PFSK-1 (cell line): Measurements from ENCODE around the gene RGL1.

Source experiments
- POLR2AphosphoS5 ChIP-seq: IDR thresholded peaks from 2 replicates; pipeline ENCODE4 v1.6.1; 2012; ENCODE audit warnings: low read depth, mild to moderate bottlenecking, control low read depth, low read length, moderate library complexity
- TAF1 ChIP-seq: IDR thresholded peaks from 2 replicates; pipeline ENCODE4 v1.6.1; 2012; ENCODE audit warnings: low read length, control low read depth, borderline replicate concordance; ENCODE audit not compliant: insufficient read depth

DNA sequence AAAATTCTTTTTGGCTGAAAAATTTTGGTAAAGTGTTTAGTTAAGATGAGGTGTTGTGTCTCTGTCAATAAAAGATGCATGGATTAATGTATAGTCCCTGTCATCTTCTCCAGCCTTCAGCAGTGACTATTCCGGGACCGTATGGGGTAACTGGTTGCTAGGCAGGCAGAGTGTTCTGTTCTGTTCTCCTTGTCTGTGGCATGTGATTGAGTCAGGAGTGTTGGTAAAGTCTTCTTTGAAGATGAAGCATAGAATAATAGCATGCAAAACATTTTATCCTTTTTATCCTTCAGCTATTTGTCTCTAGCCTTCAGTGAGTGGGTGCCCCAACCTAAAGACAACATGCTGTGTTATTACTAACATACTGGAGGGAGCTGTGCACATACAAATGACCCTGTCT is 74.6 kb downstream of the RGL1 start:
- no peak for TF ChIP-seq TAF1
- TF ChIP-seq POLR2AphosphoS5, result no peak
